Mucosa of rectum (tissue), 2 donors: ENCODE results near the gene NOP58.

Source experiments
- H3K27ac ChIP-seq, 2 donors: one replicate each; pipeline ENCODE4 v1.7.0; 2013; ENCODE audit warnings: inconsistent platforms in 2 of 2, low read depth in 2 of 2, low read length in 2 of 2
- H3K27me3 ChIP-seq, 2 donors: one replicate each; pipeline ENCODE4 v1.7.0; 2013; ENCODE audit warnings: low read length in 2 of 2; ENCODE audit not compliant: control insufficient read depth in 2 of 2, insufficient read depth in 2 of 2
- H3K36me3 ChIP-seq, 2 donors: one replicate each; pipeline ENCODE4 v1.7.0; 2013; ENCODE audit warnings: low read length in 2 of 2; ENCODE audit not compliant: control insufficient read depth in 2 of 2, insufficient read depth in 2 of 2
- H3K4me1 ChIP-seq, 2 donors: one replicate each; pipeline ENCODE4 v1.7.0; 2013; ENCODE audit warnings: low read length in 2 of 2, mild to moderate bottlenecking in 1 of 2; ENCODE audit not compliant: control insufficient read depth in 2 of 2, insufficient read depth in 2 of 2
- H3K4me3 ChIP-seq, 2 donors: one replicate each; pipeline ENCODE4 v1.7.0; 2013; ENCODE audit warnings: low read length in 2 of 2
- H3K9ac ChIP-seq, 2 donors: one replicate each; pipeline ENCODE4 v1.7.0; 2013; ENCODE audit warnings: low read length in 2 of 2, low read depth in 1 of 2, mild to moderate bottlenecking in 1 of 2
- H3K9me3 ChIP-seq, 2 donors: one replicate each; pipeline ENCODE4 v1.7.0; 2013; ENCODE audit warnings: low read length in 2 of 2; ENCODE audit not compliant: control insufficient read depth in 2 of 2
- donor health status: healthy.
- donor health status: Normal muscosa, but diverticular disease.

NOP58 gene

DNA sequence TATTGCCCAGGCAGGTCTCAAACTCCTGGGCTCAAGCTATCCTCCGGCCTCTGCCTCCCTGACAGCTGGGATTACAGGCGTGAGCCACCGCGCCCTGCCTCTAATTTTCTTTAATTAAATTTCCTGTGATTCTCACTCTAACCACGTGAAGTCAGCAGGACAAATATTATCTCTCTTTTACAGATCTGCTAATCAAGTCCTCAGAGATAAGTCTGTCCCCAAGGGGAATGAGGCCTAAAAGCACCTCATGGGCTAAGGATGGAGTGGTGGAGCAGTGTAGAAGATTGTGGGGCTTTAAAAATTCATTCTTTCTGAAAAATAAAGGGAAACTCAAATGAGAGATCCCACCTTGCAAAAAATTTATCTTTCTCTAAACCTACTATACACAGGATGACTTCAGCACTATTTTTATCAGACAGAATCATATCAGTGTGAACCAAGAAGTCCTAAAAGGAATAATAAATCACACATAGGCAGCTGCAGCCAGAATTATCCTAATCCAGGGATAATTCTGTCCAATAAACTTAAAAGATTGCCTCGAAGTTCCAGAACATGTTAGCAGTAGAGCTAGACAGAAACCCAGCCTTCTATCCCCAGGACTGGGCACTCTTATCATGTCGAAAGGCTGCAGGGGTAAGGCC lies 72.3 kb downstream of the NOP58 start:
- Histone ChIP-seq H3K27ac (no peak overlapping the region), H3K4me1 (no peaks in the 10 kb centered on the region), H3K4me3 (no peak overlapping the region), H3K36me3 (no peaks in the 10 kb centered on the region), H3K27me3 (no peaks in the 10 kb centered on the region), H3K9me3 (no peaks in the 10 kb centered on the region), H3K9ac (no peak overlapping the region)

GRCh38 chr2:202339071-202339870 lies 73.7 kb downstream of the NOP58 start:
- H3K4me3 ChIP-seq: no peak overlapping the region
- no peaks in the 10 kb centered on the region for H3K36me3 ChIP-seq
- H3K27me3 ChIP-seq: no peaks in the 10 kb centered on the region
- H3K27ac ChIP-seq: no peak overlapping the region
- H3K9me3 ChIP-seq: no peaks in the 10 kb centered on the region
- H3K4me1 ChIP-seq: no peaks in the 10 kb centered on the region
- H3K9ac ChIP-seq: no peak overlapping the region

GRCh38 chr2:202344178-202344577 lies 78.6 kb downstream of the NOP58 start:
- H3K4me3 ChIP-seq: no peak overlapping the region
- H3K27ac ChIP-seq: no peak overlapping the region
- H3K9ac ChIP-seq: no peak overlapping the region
- H3K27me3 ChIP-seq: no peaks in the 10 kb centered on the region
- no peaks in the 10 kb centered on the region for H3K4me1 ChIP-seq
- no peaks in the 10 kb centered on the region for H3K9me3 ChIP-seq
- no peaks in the 10 kb centered on the region for H3K36me3 ChIP-seq

GRCh38 chr2:202346180-202346579 lies 80.6 kb downstream of the NOP58 start:
- Histone ChIP-seq H3K9ac (no peak overlapping the region), H3K4me3 (no peak overlapping the region), H3K27me3 (no peaks in the 10 kb centered on the region), H3K9me3 (no peaks in the 10 kb centered on the region), H3K27ac (no peak overlapping the region), H3K36me3 (no peaks in the 10 kb centered on the region), H3K4me1 (no peaks in the 10 kb centered on the region)
